OCI-LY1 (cell line): ENCODE data around the gene SECTM1.

Experiments
- H2AFZ ChIP-seq: fragments of 200-600 bp; sonication (generic), shearing (Covaris generic); 2 replicates; pipeline ENCODE4 v1.6.0; 2014; ENCODE audit warnings: antibody characterized with exemption, mild to moderate bottlenecking, low read length
- H3F3A ChIP-seq: fragments of 200-600 bp; sonication (generic), shearing (Covaris generic); 2 replicates; pipeline ENCODE4 v1.6.0; 2014; ENCODE audit warnings: mild to moderate bottlenecking, antibody characterized with exemption, low read length, moderate library complexity; ENCODE audit not compliant: insufficient read depth
- H3K27ac ChIP-seq: fragments of 200-600 bp; sonication (generic); 2 replicates; pipeline ENCODE4 v1.5.1; 2014; ENCODE audit warnings: low read length, mixed run types, mild to moderate bottlenecking, low read depth; ENCODE audit not compliant: poor library complexity, severe bottlenecking
- H3K27me3 ChIP-seq: fragments of 200-600 bp; sonication (generic); 2 replicates; pipeline ENCODE4 v1.6.0; 2014; ENCODE audit warnings: antibody characterized with exemption, mild to moderate bottlenecking, low read length, moderate library complexity; ENCODE audit not compliant: insufficient read depth
- H3K36me3 ChIP-seq: fragments of 200-600 bp; sonication (generic); 2 replicates; pipeline ENCODE4 v1.6.1; 2014; ENCODE audit warnings: mild to moderate bottlenecking, antibody characterized with exemption, low read length, moderate library complexity, mixed read lengths; ENCODE audit not compliant: insufficient read depth
- H3K4me1 ChIP-seq: fragments of 200-600 bp; sonication (generic); 2 replicates; pipeline ENCODE4 v1.5.1; 2014; ENCODE audit warnings: mild to moderate bottlenecking, low read length, moderate library complexity; ENCODE audit not compliant: insufficient read depth, severe bottlenecking
- H3K4me2 ChIP-seq: fragments of 200-600 bp; sonication (generic), shearing (Covaris generic); 2 replicates; pipeline ENCODE4 v1.6.1; 2014; ENCODE audit warnings: low read length
- H3K4me3 ChIP-seq: fragments of 200-600 bp; sonication (generic); 2 replicates; pipeline ENCODE4 v1.5.1; 2014; ENCODE audit warnings: low read length, low read depth, mild to moderate bottlenecking, mixed read lengths; ENCODE audit not compliant: poor library complexity, severe bottlenecking
- H3K79me2 ChIP-seq: fragments of 200-600 bp; shearing (Covaris generic); 2 replicates; pipeline ENCODE4 v1.6.1; 2016; ENCODE audit warnings: mixed run types, low read length, mixed read lengths; ENCODE audit not compliant: insufficient read depth
- H3K9ac ChIP-seq: fragments of 200-600 bp; sonication (generic), shearing (Covaris generic); 2 replicates; pipeline ENCODE4 v1.6.1; 2014; ENCODE audit warnings: mild to moderate bottlenecking, low read length, mixed read lengths
- H3K9me2 ChIP-seq: fragments of 200-600 bp; sonication (generic), shearing (Covaris generic); 2 replicates; pipeline ENCODE4 v1.6.1; 2014; ENCODE audit warnings: low read depth, mild to moderate bottlenecking, low read length, mixed read lengths
- H3K9me3 ChIP-seq: fragments of 200-600 bp; shearing (Covaris generic); 2 replicates; pipeline ENCODE4 v1.6.1; 2014; ENCODE audit warnings: low read length, mixed read lengths
- H4K20me1 ChIP-seq: fragments of 200-600 bp; sonication (generic), shearing (Covaris generic); 2 replicates; pipeline ENCODE4 v1.6.0; 2016; ENCODE audit warnings: mild to moderate bottlenecking, low read length; ENCODE audit not compliant: insufficient read depth
- CTCF ChIP-seq: fragments of 200-600 bp; sonication (generic), shearing (Covaris generic); IDR thresholded peaks from 2 replicates; pipeline ENCODE4 v1.5.1; 2017; ENCODE audit warnings: mild to moderate bottlenecking, antibody characterized with exemption, low read length, moderate library complexity, mixed read lengths
- EZH2 ChIP-seq: fragments of 200-600 bp; sonication (generic), shearing (Covaris generic); IDR thresholded peaks from 2 replicates; pipeline ENCODE4 v1.8.0; 2017; ENCODE audit warnings: borderline replicate concordance, mixed run types, mild to moderate bottlenecking, antibody characterized with exemption, low read length, moderate library complexity, mixed read lengths

SECTM1 gene

GRCh38 chr17:82329683-82330321, 3.8 kb downstream of the SECTM1 start:
- no peak overlapping the region for H3K27ac ChIP-seq
- H3K79me2 ChIP-seq = no peaks in the 10 kb centered on the region
- H3K4me2 ChIP-seq = no peak overlapping the region
- H3K36me3 ChIP-seq = no peaks in the 10 kb centered on the region
- no peaks in the 10 kb centered on the region for H3K9me2 ChIP-seq
- H3K4me3 ChIP-seq = no peak overlapping the region
- H4K20me1 ChIP-seq = no peaks in the 10 kb centered on the region
- TF ChIP-seq CTCF (no peak), EZH2 (no peak)
- peaks cover 1% of the 10 kb centered on the region for H3K4me1 ChIP-seq
- no peak overlapping the region for H3K9ac ChIP-seq
- H3K9me3 ChIP-seq = no peaks in the 10 kb centered on the region
- H2AFZ ChIP-seq = no peak overlapping the region
- H3K27me3 ChIP-seq = peaks cover 14% of the 10 kb centered on the region
- no peaks in the 10 kb centered on the region for H3F3A ChIP-seq

GRCh38 chr17:82328994-82329507, 4.5 kb downstream of the SECTM1 start:
- Histone ChIP-seq H3K9ac (no peak overlapping the region), H3K4me3 (no peak overlapping the region), H3K9me3 (no peaks in the 10 kb centered on the region), H3F3A (no peaks in the 10 kb centered on the region), H4K20me1 (no peaks in the 10 kb centered on the region), H3K79me2 (no peaks in the 10 kb centered on the region), H3K36me3 (no peaks in the 10 kb centered on the region), H3K27me3 (peaks cover 12% of the 10 kb centered on the region), H3K4me2 (no peak overlapping the region), H3K4me1 (no peaks in the 10 kb centered on the region), H3K9me2 (no peaks in the 10 kb centered on the region), H2AFZ (no peak overlapping the region), H3K27ac (no peak overlapping the region)
- TF ChIP-seq EZH2 = no peak
- no peak for TF ChIP-seq CTCF

- H3K9me3 ChIP-seq = no peaks in the 10 kb centered on the region
- H3K4me2 ChIP-seq = no peak overlapping the region
- no peaks in the 10 kb centered on the region for H3K4me1 ChIP-seq
- H3F3A ChIP-seq = no peaks in the 10 kb centered on the region
- peaks cover 12% of the 10 kb centered on the region for H3K27me3 ChIP-seq
- H2AFZ ChIP-seq = no peak overlapping the region
- no peaks in the 10 kb centered on the region for H3K9me2 ChIP-seq
- TF ChIP-seq CTCF (no peak), EZH2 (no peak)
- H3K36me3 ChIP-seq = no peaks in the 10 kb centered on the region
- H3K9ac ChIP-seq = no peak overlapping the region
- no peaks in the 10 kb centered on the region for H4K20me1 ChIP-seq
- H3K27ac ChIP-seq = no peak overlapping the region
- no peak overlapping the region for H3K4me3 ChIP-seq
- no peaks in the 10 kb centered on the region for H3K79me2 ChIP-seq
Measured at GRCh38 chr17:82328141-82328993, 5.2 kb downstream of the SECTM1 start.
